Measurements from ENCODE around the gene LGALS7. TPM values are rescaled to one million over a fixed set of nuclear protein-coding genes. Genes with fewer than 3 reads are reported as not detected.

LGALS7 gene
- total RNA-seq, 1 donor from 2014 or later: not detected

GRCh38 chr19:38733241-38733492 is 40.1 kb downstream of the LGALS7 start:
- Mint-ChIP-seq H3K9me3 (no peaks in the 10 kb centered on the region), H3K4me1 (peaks cover 42% of the 10 kb centered on the region), H3K27ac (peak overlapping the region; percentile 90), H3K4me3 (no peak overlapping the region), H3K27me3 (no peaks in the 10 kb centered on the region), H3K36me3 (ENCODE audit: low read depth) (peaks cover 21% of the 10 kb centered on the region)
- intact Hi-C loops (cut with micrococcal nuclease): loop anchor here (10.0 kb wide), 1 partner anchor 188 kb away; no protein-coding TSS in a partner anchor
- TF ChIP-seq CTCF (IDR thresholded peaks at IDR 0.05): no peak
- no peak for ATAC-seq (ENCODE audit: low read depth)
- POLR2A ChIA-PET: interaction anchor here (1.1 to 4.1 kb wide), 6 partner anchors 37 to 197 kb away, joined by 3 to 28 read pairs (median 6); partner anchors contain the start of genes HNRNPL, MRPS12, RINL and SARS2
- DNase-seq: no peak
- CTCF ChIA-PET: interaction anchor here (0.8 to 3.0 kb wide), 4 partner anchors 154 to 330 kb away, joined by 3 to 25 read pairs (median 4); partner anchors contain the start of genes FAM98C, MRPS12 and SARS2

GRCh38 chr19:38731654-38732301 is 41.5 kb downstream of the LGALS7 start:
- H3K36me3 Mint-ChIP-seq (ENCODE audit: low read depth): peaks cover 32% of the 10 kb centered on the region
- no peak for TF ChIP-seq CTCF (IDR thresholded peaks at IDR 0.05)
- ATAC-seq (ENCODE audit: low read depth) (no peak), DNase-seq (no peak)
- peaks cover 35% of the 10 kb centered on the region for H3K4me1 Mint-ChIP-seq
- ChIA-PET CTCF (no interaction called here), POLR2A (no interaction called here)
- intact Hi-C loops (cut with micrococcal nuclease): loop anchor here (10.0 kb wide), 1 partner anchor 187 kb away; no protein-coding TSS in a partner anchor
- H3K9me3 Mint-ChIP-seq: no peaks in the 10 kb centered on the region
- H3K27ac Mint-ChIP-seq: peak overlapping the region; percentile 48
- H3K4me3 Mint-ChIP-seq: no peak overlapping the region
- no peaks in the 10 kb centered on the region for H3K27me3 Mint-ChIP-seq

- intact Hi-C loops (cut with micrococcal nuclease): loop anchor here (10.0 kb wide), 1 partner anchor 186 kb away; no protein-coding TSS in a partner anchor
- H3K9me3 Mint-ChIP-seq: no peaks in the 10 kb centered on the region
- TF ChIP-seq CTCF (IDR thresholded peaks at IDR 0.05): no peak
- no peak overlapping the region for H3K4me3 Mint-ChIP-seq
- peaks cover 32% of the 10 kb centered on the region for H3K4me1 Mint-ChIP-seq
- ChIA-PET CTCF (interaction anchor here (0.8 to 1.7 kb wide), 3 partner anchors 156 to 201 kb away, joined by 3 to 7 read pairs (median 4); partner anchors contain the start of genes MRPS12 and SARS2), POLR2A (no interaction called here)
- H3K27me3 Mint-ChIP-seq: no peaks in the 10 kb centered on the region
- ATAC-seq (ENCODE audit: low read depth) (no peak), DNase-seq (no peak)
- H3K36me3 Mint-ChIP-seq (ENCODE audit: low read depth): peaks cover 40% of the 10 kb centered on the region
- H3K27ac Mint-ChIP-seq: peak overlapping the region; percentile 48
Measured at GRCh38 chr19:38730731-38731589, 42.4 kb downstream of the LGALS7 start.

GRCh38 chr19:38730470-38730730 is 42.9 kb downstream of the LGALS7 start:
- no peaks in the 10 kb centered on the region for H3K9me3 Mint-ChIP-seq
- DNase-seq (no peak), ATAC-seq (ENCODE audit: low read depth) (no peak)
- POLR2A ChIA-PET: no interaction called here
- CTCF ChIA-PET: interaction anchor here (0.8 to 1.7 kb wide), 3 partner anchors 156 to 201 kb away, joined by 3 to 7 read pairs (median 4); partner anchors contain the start of genes MRPS12 and SARS2
- H3K36me3 Mint-ChIP-seq (ENCODE audit: low read depth): peaks cover 46% of the 10 kb centered on the region
- peak overlapping the region; percentile 35 for H3K27ac Mint-ChIP-seq
- no peak overlapping the region for H3K4me3 Mint-ChIP-seq
- peaks cover 30% of the 10 kb centered on the region for H3K4me1 Mint-ChIP-seq
- intact Hi-C loops (cut with micrococcal nuclease): loop anchor here (10.0 kb wide), 1 partner anchor 186 kb away; no protein-coding TSS in a partner anchor
- no peaks in the 10 kb centered on the region for H3K27me3 Mint-ChIP-seq
- TF ChIP-seq CTCF (IDR thresholded peaks at IDR 0.05): no peak

Data from activated B cell treated with CpG ODN at 0.5 μM for 24 hours (primary cell).